CD14-positive monocyte (primary cell): ENCODE measurements around the gene ATXN2L. TPM values are rescaled to one million over a fixed set of nuclear protein-coding genes. Genes with fewer than 3 reads are reported as not detected.

Experiments used
- DNase-seq, 3 donors: peaks; one replicate each; pipeline ENCODE4 v3.0.0-alpha.2; 2011 to 2022
- H2AFZ ChIP-seq: 2 replicates; pipeline ENCODE4 v1.6.0; 2012; ENCODE audit warnings: mild to moderate bottlenecking, low read depth, low read length, inconsistent platforms; ENCODE audit not compliant: insufficient read depth, poor library complexity, severe bottlenecking
- H3K27ac ChIP-seq, 2 donors: 1 replicate in 1 of 2; 2 replicates in 1 of 2; pipeline ENCODE4 v1.5.1; 2012 to 2013; ENCODE audit warnings: low read length in 2 of 2, control low read depth in 1 of 2, inconsistent platforms in 1 of 2, low read depth in 1 of 2, mild to moderate bottlenecking in 1 of 2
- H3K27me3 ChIP-seq, 2 donors: one replicate each; pipeline versions ENCODE4 v1.6.0 to v1.6.1; 2011 to 2013; ENCODE audit warnings: low read length in 2 of 2; ENCODE audit not compliant: control insufficient read depth in 2 of 2, insufficient read depth in 2 of 2
- H3K36me3 ChIP-seq, 2 donors: replicated peaks in 1 of 2; 1 replicate in 1 of 2; 2 replicates in 1 of 2; pipeline versions ENCODE4 v1.5.1 to v1.6.1; 2012 to 2013; ENCODE audit warnings: low read length in 2 of 2, control low read depth in 1 of 2, inconsistent platforms in 1 of 2, mild to moderate bottlenecking in 1 of 2; ENCODE audit not compliant: insufficient read depth in 2 of 2, control insufficient read depth in 1 of 2
- H3K4me1 ChIP-seq, 2 donors: 1 replicate in 1 of 2; 2 replicates in 1 of 2; pipeline versions ENCODE4 v1.5.1 to v1.6.1; 2012 to 2013; ENCODE audit warnings: low read length in 2 of 2, control low read depth in 1 of 2, inconsistent platforms in 1 of 2, mild to moderate bottlenecking in 1 of 2, moderate library complexity in 1 of 2; ENCODE audit not compliant: insufficient read depth in 2 of 2, control insufficient read depth in 1 of 2
- H3K4me2 ChIP-seq: replicated peaks from 2 replicates; pipeline ENCODE3; 2012; ENCODE audit warnings: low read length, moderate library complexity, mild to moderate bottlenecking; ENCODE audit not compliant: poor library complexity, severe bottlenecking; ENCODE audit errors: extremely low read depth
- H3K4me3 ChIP-seq, 3 experiments: fragments of 200-600 bp in 1 of 3; sonication (generic) in 1 of 3; replicated peaks in 1 of 3; 1 replicate in 2 of 3; 2 replicates in 1 of 3; pipeline ENCODE4 v1.5.1; 2011 to 2013; ENCODE audit warnings: low read length in 3 of 3, mild to moderate bottlenecking in 3 of 3, control low read depth in 2 of 3, low read depth in 2 of 3, inconsistent platforms in 1 of 3, moderate library complexity in 1 of 3
- H3K79me2 ChIP-seq: 2 replicates; pipeline ENCODE4 v1.6.0; 2012; ENCODE audit warnings: mild to moderate bottlenecking, control low read depth, inconsistent platforms, low read length, moderate library complexity; ENCODE audit not compliant: insufficient read depth
- H3K9ac ChIP-seq: 2 replicates; pipeline ENCODE4 v1.6.0; 2017; ENCODE audit warnings: low read length, mild to moderate bottlenecking; ENCODE audit not compliant: insufficient read depth, poor library complexity, severe bottlenecking
- H3K9me3 ChIP-seq, 2 donors: replicated peaks in 1 of 2; 1 replicate in 1 of 2; 2 replicates in 1 of 2; pipeline versions ENCODE4 v1.5.1 to v1.6.1; 2012 to 2013; ENCODE audit warnings: low read length in 2 of 2, control low read depth in 1 of 2; ENCODE audit not compliant: control insufficient read depth in 1 of 2, insufficient read depth in 1 of 2
- H4K20me1 ChIP-seq: 2 replicates; pipeline ENCODE4 v1.6.0; 2012; ENCODE audit warnings: mild to moderate bottlenecking, low read length, control low read depth, moderate library complexity; ENCODE audit not compliant: insufficient read depth
- H3K27ac Mint-ChIP-seq, 7 donors: one replicate each; pipeline ENCODE4 v1.8.0; 2020; ENCODE audit warnings: mild to moderate bottlenecking in 7 of 7, mixed read lengths in 7 of 7, moderate library complexity in 6 of 7, inconsistent platforms in 2 of 7
- H3K27me3 Mint-ChIP-seq, 3 donors: one replicate each; pipeline ENCODE4 v1.8.0; 2021 to 2022; ENCODE audit warnings: low read depth in 3 of 3, mild to moderate bottlenecking in 3 of 3, mixed read lengths in 3 of 3, moderate library complexity in 3 of 3, inconsistent platforms in 1 of 3
- H3K36me3 Mint-ChIP-seq, 2 donors: one replicate each; pipeline ENCODE4 v1.8.0; 2020; ENCODE audit warnings: mixed read lengths in 2 of 2, inconsistent platforms in 1 of 2, mild to moderate bottlenecking in 1 of 2
- H3K4me1 Mint-ChIP-seq: one replicate; pipeline ENCODE4 v1.8.0; 2020; ENCODE audit warnings: mild to moderate bottlenecking, mixed read lengths
- H3K4me3 Mint-ChIP-seq, 2 donors: one replicate each; pipeline ENCODE4 v1.8.0; 2020; ENCODE audit warnings: mild to moderate bottlenecking in 2 of 2, mixed read lengths in 2 of 2, moderate library complexity in 1 of 2
- H3K9me3 Mint-ChIP-seq, 7 donors: one replicate each; pipeline ENCODE4 v1.8.0; 2020 to 2022; ENCODE audit warnings: mixed read lengths in 7 of 7, mild to moderate bottlenecking in 6 of 7, moderate library complexity in 6 of 7, inconsistent platforms in 2 of 7
- WGBS: methylation state at CpG from one replicate; pipeline ENCODE4 v1.1.5; 2013; ENCODE audit warnings: missing lambda C conversion rate; ENCODE audit not compliant: insufficient coverage; 5-methylcytosine and 5-hydroxymethylcytosine counted together
- intact Hi-C, 2 donors: fragments of 100-400 bp; cut with micrococcal nuclease; formaldehyde crosslinking; loops; one replicate each; pipeline versions ENCODE4 v1.15.0 to v1.15.1; 2023
- polyA plus RNA-seq, 3 donors: library from polyadenylated mRNA; depleted of rRNA in 1 of 3; unstranded in 2 of 3; stranded (reverse) in 1 of 3; fragments of 300-500 nt in 2 of 3; fragments of >200 nt in 1 of 3; fragmentation: Illumina TruSeq in 2 of 3; gene quantifications; 1 replicate in 2 of 3; 2 replicates in 1 of 3; pipeline ENCODE4 v1.2.3, GENCODE V29; 2012 to 2021
- TF ChIP-seq, protein P1 (sequence below): fragments of 200-600 bp; IDR thresholded peaks from one replicate; pipeline ENCODE4 v1.8.0; 2022; ENCODE audit warnings: antibody characterized with exemption, mild to moderate bottlenecking

Gene ATXN2L
- polyA plus RNA-seq, 3 donors = 4.8 to 118 (median 10.2) TPM

DNA sequence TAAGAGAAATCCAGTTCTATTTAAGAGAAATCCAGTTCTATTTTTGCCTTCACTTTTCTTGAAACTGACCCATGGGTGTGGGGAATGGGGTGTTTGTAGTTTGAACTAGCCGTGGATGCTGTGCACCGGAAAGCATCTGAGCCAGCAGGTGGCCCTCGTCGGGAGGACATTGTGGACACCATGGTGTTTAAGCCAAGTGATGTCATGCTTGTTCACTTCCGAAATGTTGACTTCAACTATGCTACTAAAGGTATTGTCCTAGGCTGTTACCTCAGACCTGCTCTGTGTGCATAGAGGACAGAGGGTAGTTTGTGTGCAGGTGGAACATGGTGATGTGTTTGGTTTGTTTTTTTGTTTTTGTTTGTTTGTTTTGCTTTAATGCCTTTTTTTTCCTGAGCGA, 3.3 kb downstream of the ATXN2L start:
- Histone ChIP-seq H2AFZ (no peak overlapping the region), H3K9me3 (no peaks in the 10 kb centered on the region), H3K4me2 (no peak overlapping the region), H3K27me3 (no peaks in the 10 kb centered on the region), H3K9ac (no peak overlapping the region), H4K20me1 (peaks cover 72% of the 10 kb centered on the region), H3K4me1 (peaks cover 14 to 19% of the 10 kb centered on the region in 2 donors), H3K79me2 (peaks cover 83% of the 10 kb centered on the region), H3K27ac (no peak overlapping the region), H3K4me3 (no peak overlapping the region), H3K36me3 (peaks cover 57 to 62% of the 10 kb centered on the region in 2 donors)
- 98% methylated on average over 5 of the region's 6 CpGs for WGBS
- Mint-ChIP-seq H3K27ac (peak overlapping the region in 3 of 7 donors; percentile 7 to 77 (median 36)), H3K36me3 (peaks cover 60% of the 10 kb centered on the region in 2 donors), H3K9me3 (peaks cover 0 to 1% (median 0%) of the 10 kb centered on the region in 7 donors), H3K4me3 (no peak overlapping the region), H3K27me3 (peaks cover 0 to 1% (median 0%) of the 10 kb centered on the region in 3 donors), H3K4me1 (peaks cover 10% of the 10 kb centered on the region)
- TF ChIP-seq, protein P1, sequence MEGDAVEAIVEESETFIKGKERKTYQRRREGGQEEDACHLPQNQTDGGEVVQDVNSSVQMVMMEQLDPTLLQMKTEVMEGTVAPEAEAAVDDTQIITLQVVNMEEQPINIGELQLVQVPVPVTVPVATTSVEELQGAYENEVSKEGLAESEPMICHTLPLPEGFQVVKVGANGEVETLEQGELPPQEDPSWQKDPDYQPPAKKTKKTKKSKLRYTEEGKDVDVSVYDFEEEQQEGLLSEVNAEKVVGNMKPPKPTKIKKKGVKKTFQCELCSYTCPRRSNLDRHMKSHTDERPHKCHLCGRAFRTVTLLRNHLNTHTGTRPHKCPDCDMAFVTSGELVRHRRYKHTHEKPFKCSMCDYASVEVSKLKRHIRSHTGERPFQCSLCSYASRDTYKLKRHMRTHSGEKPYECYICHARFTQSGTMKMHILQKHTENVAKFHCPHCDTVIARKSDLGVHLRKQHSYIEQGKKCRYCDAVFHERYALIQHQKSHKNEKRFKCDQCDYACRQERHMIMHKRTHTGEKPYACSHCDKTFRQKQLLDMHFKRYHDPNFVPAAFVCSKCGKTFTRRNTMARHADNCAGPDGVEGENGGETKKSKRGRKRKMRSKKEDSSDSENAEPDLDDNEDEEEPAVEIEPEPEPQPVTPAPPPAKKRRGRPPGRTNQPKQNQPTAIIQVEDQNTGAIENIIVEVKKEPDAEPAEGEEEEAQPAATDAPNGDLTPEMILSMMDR = no peak
- DNase-seq = no peak
- intact Hi-C loops = no loop called here

DNA sequence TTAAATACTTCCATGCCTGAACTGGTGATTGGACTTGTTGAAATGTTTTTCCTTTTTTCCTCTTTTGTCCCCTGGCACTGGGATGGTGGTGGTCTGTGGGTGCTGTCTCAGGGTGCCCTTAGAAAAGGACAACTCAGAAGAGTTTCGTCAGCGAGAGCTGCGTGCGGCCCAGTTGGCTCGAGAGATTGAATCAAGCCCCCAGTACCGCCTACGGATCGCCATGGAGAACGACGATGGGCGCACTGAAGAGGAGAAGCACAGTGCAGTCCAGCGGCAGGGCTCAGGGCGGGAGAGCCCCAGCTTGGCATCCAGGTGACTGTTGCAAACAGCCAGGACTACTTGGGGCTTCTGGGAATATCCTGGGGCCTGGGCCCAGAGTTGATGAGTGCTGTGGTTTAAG, 6.9 kb downstream of the ATXN2L start:
- peaks cover 0 to 1% (median 0%) of the 10 kb centered on the region in 7 donors for H3K9me3 Mint-ChIP-seq
- Histone ChIP-seq H3K4me3 (no peak overlapping the region), H3K9ac (no peak overlapping the region), H3K4me1 (peaks cover 3 to 5% of the 10 kb centered on the region in 2 donors), H3K27ac (no peak overlapping the region), H3K36me3 (peaks cover 93 to 98% of the 10 kb centered on the region in 2 donors), H3K9me3 (no peaks in the 10 kb centered on the region), H3K27me3 (no peaks in the 10 kb centered on the region), H4K20me1 (peaks cover 98% of the 10 kb centered on the region), H3K79me2 (peaks cover 57% of the 10 kb centered on the region), H3K4me2 (no peak overlapping the region), H2AFZ (no peak overlapping the region)
- H3K36me3 Mint-ChIP-seq = peaks cover 94 to 96% of the 10 kb centered on the region in 2 donors
- intact Hi-C loops = no loop called here
- TF ChIP-seq, protein P1 = no peak
- DNase-seq = no peak
- WGBS = over 99% methylated on average over 13 of the region's 13 CpGs
- peak overlapping the region in 2 of 7 donors; percentile 30 to 74 for H3K27ac Mint-ChIP-seq
- no peak overlapping the region for H3K4me3 Mint-ChIP-seq
- H3K27me3 Mint-ChIP-seq = peaks cover 0 to 1% (median 0%) of the 10 kb centered on the region in 3 donors
- H3K4me1 Mint-ChIP-seq = peaks cover under 1% of the 10 kb centered on the region
